ENCODE data around the gene POM121C. TPM values are rescaled to one million over a fixed set of nuclear protein-coding genes. Genes with fewer than 3 reads are reported as not detected.

Gene POM121C
- polyA plus RNA-seq, 1 of the 3 experiments (the other 2 are of a cell fraction) = 20.4 TPM

- H4K20me1 ChIP-seq (ENCODE audit: insufficient read depth) = no peaks in the 10 kb centered on the region
- H3K9ac ChIP-seq = no peak overlapping the region
- ChIA-PET CTCF (no interaction called here), POLR2A (no interaction called here)
- TF ChIP-seq RFX5 (IDR thresholded peaks at IDR 0.05; ENCODE audit: low read length) = no peak
- TF ChIP-seq IRF3 (IDR thresholded peaks at IDR 0.05; ENCODE audit: low read depth, low read length) = no peak
- no peak for TF ChIP-seq MAX (IDR thresholded peaks at IDR 0.05; ENCODE audit: low read depth)
- no peak for TF ChIP-seq PBX3 (IDR thresholded peaks at IDR 0.05)
- TF ChIP-seq TEAD4 (IDR thresholded peaks at IDR 0.05; ENCODE audit: borderline replicate concordance, insufficient read depth) = no peak
- TF ChIP-seq MEF2A (IDR thresholded peaks at IDR 0.05; ENCODE audit: borderline replicate concordance, low read depth) = no peak
- no peak for TF ChIP-seq RCOR1 (IDR thresholded peaks at IDR 0.05; ENCODE audit: low read length)
- TF ChIP-seq GABPA (IDR thresholded peaks at IDR 0.05; ENCODE audit: low read depth) = no peak
- no peak for TF ChIP-seq REST (IDR thresholded peaks at IDR 0.05; ENCODE audit: low read depth, low read length)
- TF ChIP-seq CHD2 (IDR thresholded peaks at IDR 0.05; ENCODE audit: low read length, partially characterized antibody) = no peak
- TF ChIP-seq GATA2 (CRISPR knock-in tag; IDR thresholded peaks at IDR 0.05) = no peak
- no peak for TF ChIP-seq YY1 (IDR thresholded peaks at IDR 0.05; ENCODE audit: low read depth)
- TF ChIP-seq USF2 (IDR thresholded peaks at IDR 0.05; ENCODE audit: borderline replicate concordance, low read depth, low read length) = no peak
- TF ChIP-seq NFIC (IDR thresholded peaks at IDR 0.05; ENCODE audit: borderline replicate concordance) = no peak
- TF ChIP-seq FOSL2 (IDR thresholded peaks at IDR 0.05; ENCODE audit: borderline replicate concordance, low read depth) = no peak
- TF ChIP-seq CTCF (IDR thresholded peaks at IDR 0.05) = no peak
- TF ChIP-seq POLR2AphosphoS5 (IDR thresholded peaks at IDR 0.05; ENCODE audit: low read depth, low read length) = no peak
- no peak for TF ChIP-seq TCF12 (IDR thresholded peaks at IDR 0.05)
- peaks cover 0 to 6% of the 10 kb centered on the region in 2 experiments for H3K36me3 ChIP-seq (replicated peaks in 1 of 2; ENCODE audit: control insufficient read depth in 1 of 2, insufficient read depth in 2 of 2, low read length in 1 of 2)
- H3K4me2 ChIP-seq = no peak overlapping the region
- 91% methylated on average over 6 of the region's 6 CpGs for WGBS (ENCODE audit: low lambda C conversion rate)
- H3K4me1 ChIP-seq (ENCODE audit: control insufficient read depth in 1 of 2, insufficient read depth in 2 of 2, low read depth in 1 of 2, low read length in 1 of 2) = no peaks in the 10 kb centered on the region
- H3K27me3 ChIP-seq (ENCODE audit: insufficient read depth) = no peaks in the 10 kb centered on the region
- no peak for DNase-seq
- H3K27ac ChIP-seq (ENCODE audit: low read depth in 2 of 2, low read length in 1 of 2) = no peak overlapping the region
- H2AFZ ChIP-seq (ENCODE audit: low read depth) = no peak overlapping the region
- peaks cover 9% of the 10 kb centered on the region for H3F3A ChIP-seq (replicated peaks; ENCODE audit: insufficient read depth)
- H3K9me2 ChIP-seq = no peaks in the 10 kb centered on the region
- no peak overlapping the region for H3K4me3 ChIP-seq (ENCODE audit: low read depth in 2 of 2, low read length in 1 of 2)
- no peaks in the 10 kb centered on the region for H3K9me3 ChIP-seq
- H3K79me2 ChIP-seq (ENCODE audit: insufficient read depth) = no peaks in the 10 kb centered on the region
Measured at GRCh38 chr7:75533926-75534325, 47.8 kb upstream of the POM121C start.
